Measurements from ENCODE around the gene HSPA5.
"Not testable (repeated sequence)": the region's sequence is repeated elsewhere in the genome, so short reads cannot be mapped to it uniquely, and the experiment has no call there.

The HSPA5 gene

GRCh38 chr9:125243792-125244260 is 2.7 kb upstream of the HSPA5 start:
- no peak for DNase-seq

GRCh38 chr9:125241863-125242739 is 958 bp upstream of the HSPA5 start:
- DNase-seq, result peak in 17 of 58 donors; percentile 23 to 70 (median 50)

- peak in 9 of 58 donors; percentile 22 to 52 (median 42) for DNase-seq
Measured at GRCh38 chr9:125240649-125240999, 519 bp downstream of the HSPA5 start.

- DNase-seq, result no peak
Measured at GRCh38 chr9:125239631-125240597, 1.2 kb downstream of the HSPA5 start.

GRCh38 chr9:125238915-125239446 is 2.2 kb downstream of the HSPA5 start:
- DNase-seq, result no peak

- DNase-seq, result no peak
Measured at GRCh38 chr9:125238127-125238914, 2.8 kb downstream of the HSPA5 start.

- not testable (repeated sequence) for DNase-seq
Measured at GRCh38 chr9:125236520-125237159, 4.5 kb downstream of the HSPA5 start.

GRCh38 chr9:125235804-125236519 is 5.2 kb downstream of the HSPA5 start:
- DNase-seq, result no peak

GRCh38 chr9:125234099-125234498 is 7.0 kb downstream of the HSPA5 start:
- DNase-seq, result not testable (repeated sequence)

GRCh38 chr9:125233678-125234077 is 7.5 kb downstream of the HSPA5 start:
- peak in 1 of 58 donors; percentile 1 for DNase-seq

GRCh38 chr9:125227761-125228160 is 13.4 kb downstream of the HSPA5 start:
- DNase-seq, result peak in 8 of 58 donors; percentile 0 to 22 (median 10)

- not testable (repeated sequence) for DNase-seq
Measured at GRCh38 chr9:125224858-125225257, 16.3 kb downstream of the HSPA5 start.

GRCh38 chr9:125218621-125219020 is 22.5 kb downstream of the HSPA5 start:
- DNase-seq, result no peak

GRCh38 chr9:125214186-125214585 is 27.0 kb downstream of the HSPA5 start:
- DNase-seq, result no peak

- DNase-seq, result no peak
Measured at GRCh38 chr9:125204477-125204876, 36.7 kb downstream of the HSPA5 start.

- DNase-seq, result peak in 3 of 58 donors; percentile 2 to 45 (median 3)
Measured at GRCh38 chr9:125202846-125203618, 38.1 kb downstream of the HSPA5 start.

GRCh38 chr9:125200216-125201047 is 40.7 kb downstream of the HSPA5 start, which contains the start of gene RABEPK:
Gene RABEPK, plus strand, starts transcription at chr9:125200542. Its CDS starts 2,472 bp downstream, at chr9:125203014.
- peak; percentile 41 to 94 (median 83) for DNase-seq

Measured in anterior cingulate cortex (tissue), 58 donors.